HG03558 (cell line): ENCODE results near the gene XAF1.
"Not testable (repeated sequence)": the region's sequence is repeated elsewhere in the genome, so short reads cannot be mapped to it uniquely, and the experiment has no call there.

Experiments used
- ATAC-seq: cut with Tn5 transposase; IDR thresholded peaks from one replicate; pipeline ENCODE4 v1.9.1; 2021; ENCODE audit warnings: moderate number of reproducible peaks; ENCODE audit not compliant: unreplicated experiment; ENCODE audit errors: extremely low read depth

The XAF1 gene

GRCh38 chr17:6797718-6798351 lies 42.0 kb downstream of the XAF1 start:
- no peak for ATAC-seq

GRCh38 chr17:6799738-6800137 lies 43.9 kb downstream of the XAF1 start:
- ATAC-seq, result no peak

GRCh38 chr17:6800422-6801027 lies 44.7 kb downstream of the XAF1 start:
- ATAC-seq, result no peak

- no peak for ATAC-seq
These were observed 55.7 kb downstream of the XAF1 start for GRCh38 chr17:6811510-6811909.

- no peak for ATAC-seq
These were observed 56.4 kb downstream of the XAF1 start for GRCh38 chr17:6812295-6812694.

- no peak for ATAC-seq
These were observed 59.9 kb downstream of the XAF1 start for GRCh38 chr17:6815775-6816174.

GRCh38 chr17:6816368-6816767 lies 60.5 kb downstream of the XAF1 start:
- ATAC-seq, result not testable (repeated sequence)

GRCh38 chr17:6818938-6819337 lies 63.1 kb downstream of the XAF1 start:
- no peak for ATAC-seq

GRCh38 chr17:6823011-6823442 lies 67.2 kb downstream of the XAF1 start:
- ATAC-seq, result no peak
